B cell (primary cell): Measurements from ENCODE around the gene PAPLN. TPM values are rescaled to one million over a fixed set of nuclear protein-coding genes. Genes with fewer than 3 reads are reported as not detected.

ENCODE experiments used
- ATAC-seq: fragments of 200-7000 bp; cut with Tn5 transposase; one replicate; pipeline ENCODE4 v1.10.0; 2021; ENCODE audit warnings: low read depth, mild to moderate bottlenecking, moderate number of reproducible peaks, moderate library complexity
- CTCF ChIA-PET: fragments of 350-600 bp; sonication (Branson Sonifier 250); formaldehyde crosslinking; loops from one replicate; lab custom pipeline; 2021; ENCODE audit warnings: antibody characterized with exemption, inconsistent platforms; lab: Charles Lee
- POLR2A ChIA-PET: fragments of 350-600 bp; sonication (Branson Sonifier 250); formaldehyde crosslinking; loops from one replicate; lab custom pipeline; 2021; ENCODE audit warnings: antibody characterized with exemption; lab: Charles Lee
- DNase-seq: peaks from one replicate; pipeline ENCODE4 v3.0.0; 2013
- H2AFZ ChIP-seq: 2 replicates; pipeline ENCODE4 v1.6.1; 2012; ENCODE audit warnings: mild to moderate bottlenecking, low read depth, low read length; ENCODE audit not compliant: insufficient read depth, poor library complexity, severe bottlenecking
- H3K27ac ChIP-seq, 2 donors: 1 replicate in 1 of 2; 2 replicates in 1 of 2; pipeline ENCODE4 v1.5.1; 2012 to 2013; ENCODE audit warnings: low read length in 2 of 2, mild to moderate bottlenecking in 2 of 2, moderate library complexity in 1 of 2
- H3K27me3 ChIP-seq, 4 experiments: fragments of 200-600 bp in 1 of 4; sonication (generic) in 1 of 4; replicated peaks in 1 of 4; 1 replicate in 2 of 4; 2 replicates in 2 of 4; pipeline versions ENCODE4 v1.6.1 to v1.7.0; 2013 to 2016; ENCODE audit warnings: low read length in 3 of 4, mild to moderate bottlenecking in 2 of 4, mixed read lengths in 1 of 4, moderate library complexity in 1 of 4; ENCODE audit not compliant: insufficient read depth in 4 of 4, control insufficient read depth in 3 of 4; ENCODE audit errors: control extremely low read depth in 1 of 4
- H3K36me3 ChIP-seq, 2 experiments: replicated peaks in 1 of 2; 1 replicate in 1 of 2; 2 replicates in 1 of 2; pipeline versions ENCODE4 v1.6.1 to v1.7.1; 2013; ENCODE audit warnings: low read length in 1 of 2; ENCODE audit not compliant: insufficient read depth in 2 of 2, control insufficient read depth in 1 of 2; ENCODE audit errors: control extremely low read depth in 1 of 2, extremely low read depth in 1 of 2
- H3K4me1 ChIP-seq, 2 donors: fragments of 200-600 bp in 1 of 2; sonication (generic) in 1 of 2; 1 replicate in 1 of 2; 2 replicates in 1 of 2; pipeline versions ENCODE4 v1.5.1 to v1.6.1; 2013 to 2017; ENCODE audit warnings: low read length in 2 of 2; ENCODE audit not compliant: control insufficient read depth in 2 of 2, insufficient read depth in 2 of 2
- H3K4me2 ChIP-seq: replicated peaks from 2 replicates; pipeline ENCODE3; 2012; ENCODE audit warnings: mild to moderate bottlenecking, low read depth, low read length; ENCODE audit not compliant: poor library complexity, severe bottlenecking
- H3K4me3 ChIP-seq, 5 experiments: fragments of 200-600 bp in 1 of 5; sonication (generic) in 1 of 5; 1 replicate in 3 of 5; 2 replicates in 2 of 5; pipeline versions ENCODE4 v1.5.1 to v1.7.0; 2011 to 2016; ENCODE audit warnings: low read length in 4 of 5, mild to moderate bottlenecking in 4 of 5, low read depth in 2 of 5, control low read depth in 1 of 5, moderate library complexity in 1 of 5; ENCODE audit not compliant: insufficient read depth in 1 of 5; ENCODE audit errors: control extremely low read depth in 1 of 5, extremely low read depth in 1 of 5
- H3K79me2 ChIP-seq: fragments of 200-600 bp; sonication (generic); one replicate; pipeline ENCODE4 v1.6.0; 2016; ENCODE audit warnings: low read length; ENCODE audit not compliant: control insufficient read depth, insufficient read depth
- H3K9ac ChIP-seq: fragments of 200-600 bp; sonication (generic); 2 replicates; pipeline ENCODE4 v1.6.1; 2017; ENCODE audit warnings: mild to moderate bottlenecking, low read length, moderate library complexity
- H3K9me3 ChIP-seq, 3 donors: one replicate each; pipeline versions ENCODE4 v1.6.1 to v1.7.1; 2013; ENCODE audit warnings: low read length in 2 of 3; ENCODE audit not compliant: control insufficient read depth in 2 of 3, insufficient read depth in 1 of 3; ENCODE audit errors: control extremely low read depth in 1 of 3
- H4K20me1 ChIP-seq: 2 replicates; pipeline ENCODE4 v1.6.0; 2012; ENCODE audit warnings: mild to moderate bottlenecking, low read length; ENCODE audit not compliant: insufficient read depth, control insufficient read depth, poor library complexity, severe bottlenecking
- H3K27ac Mint-ChIP-seq: one replicate; pipeline ENCODE4 v1.8.0; 2021; ENCODE audit warnings: mixed read lengths
- H3K27me3 Mint-ChIP-seq: one replicate; pipeline ENCODE4 v1.8.0; 2021; ENCODE audit warnings: mixed read lengths
- H3K4me1 Mint-ChIP-seq: one replicate; pipeline ENCODE4 v1.8.0; 2021; ENCODE audit warnings: mixed read lengths
- H3K4me3 Mint-ChIP-seq: one replicate; pipeline ENCODE4 v1.8.0; 2021; ENCODE audit warnings: mixed read lengths
- H3K9me3 Mint-ChIP-seq: one replicate; pipeline ENCODE4 v1.8.0; 2022; ENCODE audit warnings: mixed read lengths; ENCODE audit not compliant: insufficient read depth
- EZH2 ChIP-seq: IDR thresholded peaks from 2 replicates; pipeline ENCODE4 v1.6.1; 2012; ENCODE audit warnings: borderline replicate concordance, low read depth, mild to moderate bottlenecking, moderate library complexity, low read length; ENCODE audit not compliant: insufficient read depth, poor library complexity, severe bottlenecking
- WGBS: methylation state at CpG from one replicate; pipeline ENCODE4 v1.1.5; 2013; ENCODE audit warnings: missing lambda C conversion rate; ENCODE audit not compliant: insufficient coverage; 5-methylcytosine and 5-hydroxymethylcytosine counted together
- intact Hi-C: fragments of 100-400 bp; cut with micrococcal nuclease; formaldehyde crosslinking; loops from one replicate; pipeline ENCODE4 v1.10.0; 2022
- polyA plus RNA-seq: library from polyadenylated mRNA; depleted of rRNA; stranded (reverse); fragments of >200 nt; gene quantifications from 2 replicates; pipeline ENCODE4 v1.2.3, GENCODE V29; 2012
- total RNA-seq, 2 donors: library from RNA; stranded (reverse); fragments of 120-200 nt in 1 of 2; gene quantifications; 1 replicate in 1 of 2; 2 replicates in 1 of 2; pipeline versions ENCODE4 v1.2.3 to v1.2.4, GENCODE V29; 2013 to 2022
- TF ChIP-seq, protein P1 (sequence below): fragments of 200-600 bp; IDR thresholded peaks from one replicate; pipeline ENCODE4 v1.8.0; 2022; ENCODE audit warnings: antibody characterized with exemption, mild to moderate bottlenecking

PAPLN gene
- total and polyA plus RNA-seq, 2 donors (not counting 1 experiment from before 2014, with no cell fraction given), result 0.69 to 1.5 TPM

DNA sequence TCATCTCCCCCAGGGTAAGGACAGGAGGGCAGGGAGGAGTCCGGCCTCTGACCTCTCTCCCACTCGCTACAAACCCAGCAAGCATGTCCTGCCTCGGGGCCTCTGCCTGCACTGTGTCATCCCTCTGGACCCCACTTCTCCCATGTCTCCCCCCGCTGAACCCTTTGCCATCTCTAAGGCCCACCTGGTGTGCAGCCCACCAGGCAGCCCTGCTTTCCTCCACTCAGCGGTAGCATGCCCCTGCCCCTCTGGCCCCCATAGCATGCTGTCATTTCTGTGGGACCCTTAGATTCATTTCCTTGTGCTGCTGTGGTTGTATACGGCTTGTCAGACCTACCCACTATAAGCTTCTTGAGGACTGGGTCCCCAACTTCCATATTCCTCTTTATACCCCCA lies 17.7 kb downstream of the PAPLN start:
- no peak overlapping the region for H3K9ac ChIP-seq
- H3K36me3 ChIP-seq, result no peaks in the 10 kb centered on the region
- H3K4me1 ChIP-seq, result no peaks in the 10 kb centered on the region
- DNase-seq (no peak), ATAC-seq (no peak)
- no peaks in the 10 kb centered on the region for H3K79me2 ChIP-seq
- H4K20me1 ChIP-seq, result no peaks in the 10 kb centered on the region
- H3K27me3 ChIP-seq, result no peaks in the 10 kb centered on the region
- no peak overlapping the region for H3K27ac ChIP-seq
- 97% methylated on average over 5 of the region's 6 CpGs for WGBS
- Mint-ChIP-seq H3K27me3 (no peaks in the 10 kb centered on the region), H3K9me3 (no peaks in the 10 kb centered on the region), H3K27ac (no peak overlapping the region), H3K4me1 (peaks cover 8% of the 10 kb centered on the region), H3K4me3 (no peak overlapping the region)
- POLR2A ChIA-PET, result no interaction called here
- H3K4me3 ChIP-seq, result no peak overlapping the region
- CTCF ChIA-PET, result no interaction called here
- intact Hi-C loops, result no loop called here
- H2AFZ ChIP-seq, result no peak overlapping the region
- TF ChIP-seq, protein P1, sequence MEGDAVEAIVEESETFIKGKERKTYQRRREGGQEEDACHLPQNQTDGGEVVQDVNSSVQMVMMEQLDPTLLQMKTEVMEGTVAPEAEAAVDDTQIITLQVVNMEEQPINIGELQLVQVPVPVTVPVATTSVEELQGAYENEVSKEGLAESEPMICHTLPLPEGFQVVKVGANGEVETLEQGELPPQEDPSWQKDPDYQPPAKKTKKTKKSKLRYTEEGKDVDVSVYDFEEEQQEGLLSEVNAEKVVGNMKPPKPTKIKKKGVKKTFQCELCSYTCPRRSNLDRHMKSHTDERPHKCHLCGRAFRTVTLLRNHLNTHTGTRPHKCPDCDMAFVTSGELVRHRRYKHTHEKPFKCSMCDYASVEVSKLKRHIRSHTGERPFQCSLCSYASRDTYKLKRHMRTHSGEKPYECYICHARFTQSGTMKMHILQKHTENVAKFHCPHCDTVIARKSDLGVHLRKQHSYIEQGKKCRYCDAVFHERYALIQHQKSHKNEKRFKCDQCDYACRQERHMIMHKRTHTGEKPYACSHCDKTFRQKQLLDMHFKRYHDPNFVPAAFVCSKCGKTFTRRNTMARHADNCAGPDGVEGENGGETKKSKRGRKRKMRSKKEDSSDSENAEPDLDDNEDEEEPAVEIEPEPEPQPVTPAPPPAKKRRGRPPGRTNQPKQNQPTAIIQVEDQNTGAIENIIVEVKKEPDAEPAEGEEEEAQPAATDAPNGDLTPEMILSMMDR, result no peak
- no peak for TF ChIP-seq EZH2
- H3K9me3 ChIP-seq, result no peaks in the 10 kb centered on the region
- H3K4me2 ChIP-seq, result no peak overlapping the region

DNA sequence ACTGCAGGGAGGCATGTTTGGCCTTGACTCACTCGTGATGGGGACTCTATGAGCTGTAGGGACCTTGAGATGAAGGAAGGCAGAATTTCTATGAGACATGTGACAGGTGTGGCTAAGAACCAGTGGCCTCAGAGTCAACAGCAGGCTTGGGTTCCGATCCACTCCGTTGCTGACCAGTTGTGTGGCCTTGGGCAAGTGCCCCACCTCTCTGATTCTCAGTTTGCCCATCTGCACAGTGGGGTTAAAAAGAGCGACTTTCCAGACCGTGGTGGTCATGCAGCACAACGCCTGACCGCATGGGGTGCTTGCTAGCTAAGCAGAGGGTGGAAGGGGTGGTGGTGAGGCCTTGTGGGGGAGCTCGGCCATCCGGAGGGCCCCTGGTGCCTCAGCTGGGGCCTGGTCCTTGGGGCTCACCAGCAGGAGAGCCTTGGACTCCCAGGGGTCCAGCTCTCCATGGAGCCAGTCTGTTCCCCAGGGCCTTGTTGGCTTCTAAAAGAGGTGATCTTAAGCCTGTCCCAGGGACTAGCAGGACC lies 18.5 kb downstream of the PAPLN start:
- 88% methylated on average over 9 of the region's 9 CpGs for WGBS
- POLR2A ChIA-PET, result no interaction called here

More for the DNA sequence above, 18.5 kb downstream of the PAPLN start:
- Histone ChIP-seq H2AFZ (no peak overlapping the region), H3K4me3 (no peak overlapping the region), H3K79me2 (no peaks in the 10 kb centered on the region), H3K9ac (no peak overlapping the region), H3K9me3 (no peaks in the 10 kb centered on the region), H3K27me3 (no peaks in the 10 kb centered on the region), H3K4me2 (no peak overlapping the region), H3K36me3 (no peaks in the 10 kb centered on the region), H3K4me1 (no peaks in the 10 kb centered on the region), H4K20me1 (no peaks in the 10 kb centered on the region), H3K27ac (no peak overlapping the region)
- Mint-ChIP-seq H3K9me3 (no peaks in the 10 kb centered on the region), H3K27me3 (no peaks in the 10 kb centered on the region), H3K4me3 (no peak overlapping the region), H3K27ac (no peak overlapping the region), H3K4me1 (peaks cover 8% of the 10 kb centered on the region)
- DNase-seq (no peak), ATAC-seq (no peak)
- intact Hi-C loops, result no loop called here
- CTCF ChIA-PET, result no interaction called here
- TF ChIP-seq, protein P1, result no peak
- TF ChIP-seq EZH2, result no peak
